HG03064 (cell line): ENCODE measurements around the gene PANK4.
A peak's percentile ranks its signal among the peaks of the same experiment; 100 is the strongest.

Experiments
- ATAC-seq: cut with Tn5 transposase; IDR thresholded peaks from one replicate; pipeline ENCODE4 v1.9.1; 2021; ENCODE audit warnings: low read depth; ENCODE audit not compliant: unreplicated experiment

The PANK4 gene

GRCh38 chr1:2532485-2533160 lies 6.2 kb upstream of the PANK4 start:
- ATAC-seq, result no peak

DNA sequence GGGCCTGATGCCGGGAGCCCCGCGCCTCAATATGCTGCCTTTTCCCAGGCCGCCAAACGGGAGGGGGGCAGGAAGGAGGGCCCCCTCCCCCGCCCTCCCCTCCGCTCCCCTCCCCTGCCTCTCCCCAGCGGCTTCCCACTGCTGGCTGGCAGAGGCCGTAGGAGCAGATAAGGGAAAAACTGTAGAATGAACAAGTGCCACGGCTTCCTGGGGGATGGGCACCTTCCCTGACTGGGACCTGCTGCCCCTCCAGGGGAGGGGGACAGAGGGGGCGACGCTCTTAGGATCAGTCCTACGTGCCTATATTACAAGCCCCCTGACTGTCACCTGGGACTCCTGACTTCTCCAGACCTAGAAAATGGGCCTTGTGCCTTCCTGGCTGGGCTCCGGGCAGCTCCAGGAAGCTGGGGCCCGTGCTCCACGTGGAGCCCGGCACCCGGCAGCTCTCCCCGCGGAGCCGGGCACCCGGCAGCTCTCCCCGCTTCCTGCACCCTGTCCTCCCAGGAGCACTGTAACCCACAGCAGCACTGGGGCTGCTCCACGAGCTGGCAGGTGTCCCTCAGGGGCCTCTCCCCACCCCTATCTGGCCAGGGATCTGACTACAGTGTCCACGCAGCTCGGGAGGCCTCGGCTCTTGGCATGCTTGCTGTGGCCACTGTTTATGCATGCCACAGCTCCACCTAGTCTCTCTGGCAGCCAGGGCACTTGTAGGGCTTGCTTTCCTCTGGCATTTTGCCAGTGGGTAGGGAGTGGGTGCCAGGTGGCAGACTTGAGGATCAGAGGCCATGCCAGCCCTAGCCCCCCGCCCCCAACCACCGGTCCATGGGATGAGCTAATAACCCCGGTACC lies 4.3 kb upstream of the PANK4 start:
- no peak for ATAC-seq

GRCh38 chr1:2529784-2530512 lies 3.6 kb upstream of the PANK4 start, which contains the start of gene HES5:
Gene HES5 (minus strand): TSS chr1:2530263. CDS start chr1:2530164, 99 bp downstream.
- ATAC-seq, result no peak

DNA sequence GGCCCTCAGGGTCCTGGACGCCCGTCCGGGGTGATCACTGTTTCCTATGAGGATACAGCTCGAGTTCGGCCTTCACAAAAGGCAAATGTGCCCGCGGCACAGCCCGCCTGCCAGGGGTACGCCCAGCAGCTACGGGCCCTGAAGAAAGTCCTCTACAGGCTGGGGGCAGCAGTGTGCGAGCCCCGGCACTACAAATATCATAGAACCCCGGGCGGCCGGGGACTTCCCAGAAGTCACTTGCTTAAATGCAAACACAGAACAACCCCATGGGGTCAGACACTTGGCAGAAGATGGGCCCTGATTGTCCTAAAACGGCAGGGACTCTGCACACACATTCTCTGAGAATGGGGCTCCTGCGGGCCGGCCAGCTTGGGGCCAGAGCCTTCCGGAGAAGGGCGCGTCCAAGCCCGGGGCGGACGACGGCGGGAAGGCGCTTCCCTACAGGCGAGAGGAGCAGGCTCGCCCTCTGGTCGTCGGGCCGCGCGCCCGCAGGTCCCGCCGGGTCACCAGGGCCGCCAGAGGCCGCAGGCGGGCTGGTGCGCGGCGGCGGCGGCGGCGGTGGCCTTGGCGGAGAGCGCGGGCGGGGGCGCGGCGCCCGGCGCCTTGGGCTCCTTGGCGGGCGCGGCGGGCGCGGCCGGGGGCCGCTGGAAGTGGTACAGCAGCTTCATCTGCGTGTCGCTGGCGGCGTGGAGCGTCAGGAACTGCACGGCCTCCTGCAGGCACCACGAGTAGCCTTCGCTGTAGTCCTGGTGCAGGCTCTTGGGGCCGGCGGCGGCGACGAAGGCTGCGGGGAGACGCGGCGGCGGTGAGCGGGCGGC lies 2.8 kb upstream of the PANK4 start:
- ATAC-seq, result no peak

DNA sequence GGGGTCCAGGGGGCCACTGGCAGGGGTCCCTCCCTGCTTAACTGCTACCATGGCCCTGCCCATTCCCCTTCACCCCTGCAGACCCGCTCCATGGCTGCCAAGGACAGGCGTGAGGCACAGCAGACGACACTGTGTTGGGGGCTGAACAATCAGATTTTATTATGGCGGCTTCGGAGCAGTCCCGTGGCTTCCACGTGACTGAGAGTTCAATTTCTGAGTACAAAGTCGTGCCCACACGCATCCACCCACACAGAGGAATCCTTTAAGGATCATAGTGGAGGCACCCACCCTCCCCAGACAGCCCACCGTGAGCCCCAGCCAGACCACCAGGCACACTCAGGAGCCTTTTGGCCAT lies 2.2 kb upstream of the PANK4 start:
- no peak for ATAC-seq

DNA sequence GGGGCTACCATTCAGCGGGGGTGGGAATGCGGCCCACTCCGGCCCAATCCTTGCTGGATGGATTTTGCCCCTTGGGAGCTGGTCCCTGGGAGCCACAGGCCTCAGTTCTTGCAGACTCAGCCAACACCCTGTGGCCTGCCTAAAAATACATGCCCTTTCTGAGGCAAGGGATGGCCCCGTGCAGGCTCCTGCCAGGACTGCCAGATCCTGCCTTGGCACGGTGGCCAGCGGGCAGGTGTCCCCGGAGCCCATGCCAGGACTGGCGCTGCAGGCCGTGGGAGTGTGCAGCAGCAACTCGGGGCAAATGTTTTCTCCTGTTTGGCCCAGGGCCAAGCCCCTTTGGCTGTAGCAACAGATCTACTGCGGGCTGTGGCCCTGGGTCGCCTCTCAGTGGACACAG lies 1.6 kb upstream of the PANK4 start:
- no peak for ATAC-seq

DNA sequence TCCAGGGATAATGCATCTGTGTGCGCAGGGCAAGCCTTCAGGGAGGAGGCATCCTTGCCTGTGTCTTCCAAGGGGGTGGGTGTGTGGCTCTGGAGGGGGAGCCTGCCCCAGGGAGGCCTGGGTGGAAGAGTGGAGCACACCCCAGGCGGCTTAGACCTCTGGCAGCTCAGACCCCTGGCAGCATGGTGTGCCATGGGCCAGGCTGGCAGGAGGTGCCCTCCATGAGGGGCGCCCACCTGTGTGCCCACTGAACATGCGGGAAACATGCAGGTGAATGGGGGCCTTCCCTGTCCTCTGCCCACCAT lies 1.1 kb upstream of the PANK4 start:
- ATAC-seq, result no peak

GRCh38 chr1:2526824-2527555 lies 594 bp upstream of the PANK4 start:
- ATAC-seq, result peak; percentile 33

DNA sequence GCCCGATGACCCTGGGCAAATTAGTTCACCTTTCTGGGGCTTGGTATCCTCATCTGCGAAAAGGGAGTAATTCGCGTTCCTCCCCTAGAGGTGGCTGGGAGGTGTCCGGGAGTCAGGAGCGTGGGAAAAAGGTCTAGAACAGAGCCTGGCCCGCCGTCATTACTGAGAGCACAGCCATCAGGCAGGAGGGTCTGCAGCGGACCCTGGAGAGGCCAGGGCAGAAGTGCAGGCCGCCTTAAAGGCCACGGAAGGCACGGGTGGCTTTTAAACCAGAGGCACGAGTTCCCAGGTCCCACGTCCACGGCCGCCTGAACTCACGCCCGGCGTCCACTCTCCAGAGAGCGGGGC lies 850 bp downstream of the PANK4 start:
- ATAC-seq, result no peak

- ATAC-seq, result no peak
Measured at GRCh38 chr1:2523891-2524609, 2.3 kb downstream of the PANK4 start.

GRCh38 chr1:2523191-2523890 lies 3.1 kb downstream of the PANK4 start:
- no peak for ATAC-seq

DNA sequence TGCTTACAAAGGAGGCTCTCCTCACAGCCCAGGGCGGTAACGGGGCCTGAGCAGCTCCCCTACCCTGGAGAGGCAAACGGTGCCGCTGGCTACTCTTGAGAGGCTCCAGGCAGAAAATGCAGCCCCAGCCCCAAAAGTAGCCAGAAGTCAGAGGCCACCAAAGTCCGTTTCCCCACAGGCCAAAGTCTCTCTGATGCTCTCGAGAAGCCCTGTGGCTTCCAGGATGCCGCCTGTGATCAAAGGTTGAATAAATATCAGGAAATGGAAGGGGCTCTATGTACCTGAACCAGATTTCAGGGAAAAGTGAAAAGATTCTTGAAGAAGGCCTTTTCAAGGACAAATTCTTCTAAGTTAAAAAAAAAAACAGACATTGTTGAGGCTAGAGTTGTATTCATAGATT lies 4.2 kb downstream of the PANK4 start:
- ATAC-seq, result no peak

GRCh38 chr1:2520806-2521205 lies 5.6 kb downstream of the PANK4 start:
- no peak for ATAC-seq

GRCh38 chr1:2520206-2520605 lies 6.2 kb downstream of the PANK4 start:
- no peak for ATAC-seq

DNA sequence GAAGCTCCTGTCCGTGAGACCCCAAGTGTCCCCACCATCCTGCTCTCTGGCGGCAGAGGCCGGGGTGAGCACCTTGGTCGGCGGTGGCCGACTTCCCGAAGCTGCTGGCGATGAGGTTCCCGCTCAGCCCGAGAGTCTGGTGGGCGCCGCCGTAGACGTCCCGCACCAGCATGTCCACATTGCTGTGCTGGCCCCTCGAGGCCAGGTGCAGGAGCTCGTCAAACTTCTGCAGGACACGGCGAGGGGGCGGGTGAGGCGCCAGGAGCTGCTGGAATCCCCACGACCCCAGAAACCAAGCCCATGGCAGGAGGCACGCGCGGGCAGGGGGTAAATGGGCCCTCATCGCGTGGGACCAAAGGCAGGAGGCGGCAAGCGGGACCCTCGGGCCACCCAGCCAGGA lies 6.7 kb downstream of the PANK4 start:
- no peak for ATAC-seq

DNA sequence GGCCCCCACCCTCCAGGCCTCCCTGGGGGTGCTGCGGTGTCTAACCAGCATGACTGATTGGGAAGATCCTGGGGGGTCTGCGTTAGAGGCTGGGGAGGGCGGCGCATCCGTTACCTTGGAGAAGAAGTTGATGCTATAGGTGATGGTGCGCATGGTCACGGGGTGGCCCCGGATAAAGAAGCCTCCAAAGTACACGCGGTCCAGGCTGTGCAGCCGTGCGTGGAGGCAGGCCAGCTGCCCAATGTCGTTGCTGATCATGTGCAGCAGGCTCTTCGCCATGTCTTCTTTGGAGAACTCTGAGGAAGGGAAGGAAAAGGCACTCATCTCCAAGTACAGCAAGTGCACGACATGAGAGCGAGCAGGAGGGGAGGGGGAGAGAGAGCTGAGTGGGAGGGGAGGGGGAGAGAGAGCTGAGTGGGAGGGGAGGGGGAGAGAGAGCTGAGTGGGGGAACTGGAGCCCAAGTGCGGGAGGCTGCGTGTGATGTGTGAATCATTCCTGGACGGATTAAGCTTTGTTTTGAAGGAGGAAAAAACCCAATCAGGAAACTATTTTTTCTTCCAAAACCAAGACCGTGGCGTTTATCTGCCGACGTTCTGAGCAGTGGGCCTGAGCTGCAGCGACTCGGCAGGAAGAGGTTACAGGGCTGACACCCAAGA lies 7.2 kb downstream of the PANK4 start:
- no peak for ATAC-seq

- no peak for ATAC-seq
Measured at GRCh38 chr1:2518528-2518927, 7.9 kb downstream of the PANK4 start.

DNA sequence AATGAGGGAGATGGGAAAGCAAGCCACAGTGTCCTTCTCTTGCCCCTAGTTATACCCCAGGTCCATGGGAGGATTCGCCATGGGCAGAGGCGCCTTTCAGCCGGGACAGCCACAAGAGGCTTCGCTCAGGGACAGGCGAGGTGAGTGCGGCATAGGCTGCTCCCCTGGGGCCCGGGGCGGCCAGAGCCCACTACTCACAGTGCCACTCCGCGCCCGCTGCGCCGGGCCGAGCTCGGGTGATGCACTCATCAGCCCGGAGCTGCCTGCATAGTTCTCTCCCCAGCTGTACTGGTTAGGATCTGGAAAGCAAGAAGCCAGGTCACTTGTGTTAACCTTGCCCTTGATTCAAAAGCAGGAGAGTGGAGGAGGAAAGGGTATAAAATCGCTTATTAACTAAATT lies 8.4 kb downstream of the PANK4 start:
- ATAC-seq, result no peak

- no peak for ATAC-seq
Measured at GRCh38 chr1:2516946-2517345, 9.4 kb downstream of the PANK4 start.
